Muscle of arm (tissue), 12 donors: Measurements from ENCODE around the gene PIGR. TPM values are rescaled to one million over a fixed set of nuclear protein-coding genes. Genes with fewer than 3 reads are reported as not detected.

ENCODE experiments used
- DNase-seq: peaks from one replicate; pipeline ENCODE4 v3.0.0-alpha.2; 2013
- polyA plus RNA-seq, 12 donors: library from polyadenylated mRNA; unstranded; fragments of 120-200 nt; gene quantifications; one replicate each; pipeline ENCODE4 v1.2.1, GENCODE V29; 2013; ENCODE audit not compliant: insufficient read length in 12 of 12

PIGR gene
- polyA plus RNA-seq, 12 donors = 0.07 to 0.14 TPM; not detected in 10

GRCh38 chr1:206890125-206891060 lies 55.9 kb downstream of the PIGR start:
- no peak for DNase-seq

- no peak for DNase-seq
Measured at GRCh38 chr1:206887701-206888100, 58.6 kb downstream of the PIGR start.

DNA sequence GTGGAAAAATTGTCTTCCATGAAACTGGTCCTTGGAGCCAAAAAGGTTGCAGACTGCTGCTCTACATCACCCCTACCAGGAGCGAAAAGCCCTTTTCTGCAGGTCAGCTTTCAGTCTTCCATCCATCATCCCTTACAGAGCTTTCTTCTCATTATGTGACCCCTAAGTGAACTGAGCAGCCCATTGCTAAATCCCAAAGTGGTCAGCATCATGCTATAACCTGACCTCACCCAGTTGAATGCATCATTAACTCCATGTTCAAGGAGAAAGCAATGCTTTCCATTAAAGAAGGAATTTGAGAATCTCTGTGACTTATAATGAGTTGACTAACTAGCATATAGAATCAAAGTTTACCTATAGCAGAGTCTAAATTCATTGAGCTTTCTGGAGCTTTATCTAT lies 59.4 kb downstream of the PIGR start:
- DNase-seq = no peak

GRCh38 chr1:206885341-206886060 lies 60.8 kb downstream of the PIGR start:
- no peak for DNase-seq

DNA sequence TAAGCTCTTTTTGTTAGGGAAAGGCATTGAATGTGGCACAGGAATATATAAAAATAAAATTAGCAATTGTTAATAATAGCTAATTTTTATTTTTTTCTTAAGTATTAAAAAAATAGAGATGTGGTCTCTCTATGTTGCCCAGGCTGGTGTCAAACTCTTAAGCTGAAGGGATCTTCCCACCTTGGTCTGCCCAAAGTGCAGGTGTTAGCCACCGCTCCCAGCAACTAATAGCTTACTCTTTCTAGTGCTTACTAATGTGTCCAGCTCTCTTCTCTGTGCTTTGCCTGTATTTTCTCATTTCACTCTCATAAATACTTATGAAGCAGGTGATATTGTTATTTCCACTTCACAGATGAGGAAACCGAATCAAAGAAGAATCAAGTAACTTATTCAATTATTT lies 62.4 kb downstream of the PIGR start:
- no peak for DNase-seq

DNA sequence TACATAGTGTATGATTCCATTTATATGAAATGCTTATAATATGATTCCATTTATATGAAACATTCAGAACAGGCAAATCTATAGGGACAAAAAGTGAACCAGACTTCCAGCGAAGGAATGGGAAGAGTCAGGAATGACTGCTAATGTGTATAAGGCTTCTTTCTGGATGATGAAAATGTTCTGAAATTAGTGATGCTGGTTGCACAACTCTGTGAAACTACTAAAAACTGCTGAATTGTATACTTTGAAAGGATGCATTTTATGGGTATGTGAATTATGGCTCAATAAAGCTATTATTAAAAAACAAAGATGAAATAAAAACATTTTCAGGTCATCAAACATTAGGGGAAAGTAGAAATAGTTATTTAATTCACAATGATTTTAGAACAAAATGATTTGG lies 63.1 kb downstream of the PIGR start:
- DNase-seq = no peak

DNA sequence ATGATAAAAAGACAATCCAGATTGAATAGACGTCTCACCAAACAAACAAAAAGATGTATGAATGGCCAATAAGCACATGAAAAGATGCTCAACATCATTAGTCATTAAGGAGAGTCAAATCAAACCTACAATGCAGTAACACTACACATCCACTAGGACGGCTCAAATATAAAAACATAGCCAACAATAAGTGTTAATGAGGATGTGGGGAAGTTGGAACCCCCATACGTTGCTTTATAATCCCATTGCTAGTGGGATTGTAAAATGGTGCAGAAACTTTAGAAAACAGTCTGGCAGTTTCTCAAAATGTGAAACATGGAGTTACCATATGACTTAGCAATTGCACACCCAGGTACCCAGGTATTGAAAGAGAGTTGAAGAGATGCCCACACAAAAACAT lies 63.7 kb downstream of the PIGR start:
- DNase-seq = no peak

GRCh38 chr1:206880314-206880713 lies 66.0 kb downstream of the PIGR start:
- DNase-seq = no peak

Other genes starting within 250 kb of the PIGR start
- not detected for gene IL19, start 175.7 kb downstream of the PIGR start, polyA plus RNA-seq
- 1 to 10 TPM in 2 of 12 donors, under 1 TPM in 7, not detected in 3; 0.14 to 1.2 (median 0.49) TPM for gene IL10, start 174.0 kb downstream of the PIGR start, polyA plus RNA-seq
- not detected for gene IL20, start 80.8 kb downstream of the PIGR start, polyA plus RNA-seq
- gene IL24, start 49.0 kb downstream of the PIGR start, polyA plus RNA-seq = under 1 TPM in 6 of 12 donors, not detected in 6; 0.10 to 0.61 (median 0.21) TPM
- 10 to 100 TPM in 1 of 12 donors, 1 to 10 TPM in 5, under 1 TPM in 4, not detected in 2; 0.62 to 12.5 (median 1.1) TPM for gene FCMR, start 24.5 kb downstream of the PIGR start, polyA plus RNA-seq
- under 1 TPM in 1 of 12 donors, not detected in 11; 0.09 TPM for gene FCAMR, start 24.0 kb upstream of the PIGR start, polyA plus RNA-seq
- gene C1orf116, start 86.3 kb upstream of the PIGR start, polyA plus RNA-seq = 10 to 100 TPM in 1 of 12 donors, 1 to 10 TPM in 3, under 1 TPM in 7, not detected in 1; 0.05 to 18.2 (median 0.18) TPM
- 1 to 10 TPM in 11 of 12 donors, not detected in 1; 4.4 to 9.3 (median 7.3) TPM for gene YOD1, start 104.7 kb upstream of the PIGR start, polyA plus RNA-seq
- gene PFKFB2, start 106.8 kb upstream of the PIGR start, polyA plus RNA-seq = 10 to 100 TPM in 1 of 12 donors, 1 to 10 TPM in 10, not detected in 1; 3.9 to 12.3 (median 6.3) TPM
- under 1 TPM in 9 of 12 donors, not detected in 3; 0.13 to 0.99 (median 0.50) TPM for gene C4BPB, start 142.4 kb upstream of the PIGR start, polyA plus RNA-seq
- 1 to 10 TPM in 1 of 12 donors, under 1 TPM in 9, not detected in 2; 0.25 to 1.4 (median 0.43) TPM for gene C4BPA, start 157.8 kb upstream of the PIGR start, polyA plus RNA-seq